ENCODE measurements around the gene CA4. TPM values are rescaled to one million over a fixed set of nuclear protein-coding genes. Genes with fewer than 3 reads are reported as not detected.

Gene CA4
- total RNA-seq, 1 donor from 2014 or later: not detected

GRCh38 chr17:60160829-60161501, 11.2 kb downstream of the CA4 start:
- peaks cover 67% of the 10 kb centered on the region for H3K27me3 Mint-ChIP-seq (ENCODE audit: low read depth)
- no peak for TF ChIP-seq CTCF (IDR thresholded peaks at IDR 0.05; ENCODE audit: unreplicated experiment)
- H3K9me3 Mint-ChIP-seq: no peaks in the 10 kb centered on the region
- H3K4me1 Mint-ChIP-seq: peaks cover 8% of the 10 kb centered on the region
- H3K27ac Mint-ChIP-seq: no peak overlapping the region
- no peak for DNase-seq (ENCODE audit: low spot score in 2 of 2, unreplicated experiment in 2 of 2)
- H3K36me3 Mint-ChIP-seq: no peaks in the 10 kb centered on the region
- no peak overlapping the region for H3K4me3 Mint-ChIP-seq

GRCh38 chr17:60161598-60162330, 12.0 kb downstream of the CA4 start:
- H3K36me3 Mint-ChIP-seq: no peaks in the 10 kb centered on the region
- DNase-seq (ENCODE audit: low spot score in 2 of 2, unreplicated experiment in 2 of 2): no peak
- peaks cover 61% of the 10 kb centered on the region for H3K27me3 Mint-ChIP-seq (ENCODE audit: low read depth)
- no peak overlapping the region for H3K27ac Mint-ChIP-seq
- no peak for TF ChIP-seq CTCF (IDR thresholded peaks at IDR 0.05; ENCODE audit: unreplicated experiment)
- H3K4me3 Mint-ChIP-seq: no peak overlapping the region
- peaks cover 8% of the 10 kb centered on the region for H3K4me1 Mint-ChIP-seq
- no peaks in the 10 kb centered on the region for H3K9me3 Mint-ChIP-seq

GRCh38 chr17:60163108-60163784, 13.5 kb downstream of the CA4 start:
- H3K4me1 Mint-ChIP-seq: peaks cover 8% of the 10 kb centered on the region
- no peak overlapping the region for H3K27ac Mint-ChIP-seq
- TF ChIP-seq CTCF (IDR thresholded peaks at IDR 0.05; ENCODE audit: unreplicated experiment): no peak
- no peaks in the 10 kb centered on the region for H3K9me3 Mint-ChIP-seq
- peaks cover 55% of the 10 kb centered on the region for H3K27me3 Mint-ChIP-seq (ENCODE audit: low read depth)
- H3K36me3 Mint-ChIP-seq: no peaks in the 10 kb centered on the region
- DNase-seq (ENCODE audit: low spot score in 2 of 2, unreplicated experiment in 2 of 2): no peak
- H3K4me3 Mint-ChIP-seq: no peak overlapping the region

DNA sequence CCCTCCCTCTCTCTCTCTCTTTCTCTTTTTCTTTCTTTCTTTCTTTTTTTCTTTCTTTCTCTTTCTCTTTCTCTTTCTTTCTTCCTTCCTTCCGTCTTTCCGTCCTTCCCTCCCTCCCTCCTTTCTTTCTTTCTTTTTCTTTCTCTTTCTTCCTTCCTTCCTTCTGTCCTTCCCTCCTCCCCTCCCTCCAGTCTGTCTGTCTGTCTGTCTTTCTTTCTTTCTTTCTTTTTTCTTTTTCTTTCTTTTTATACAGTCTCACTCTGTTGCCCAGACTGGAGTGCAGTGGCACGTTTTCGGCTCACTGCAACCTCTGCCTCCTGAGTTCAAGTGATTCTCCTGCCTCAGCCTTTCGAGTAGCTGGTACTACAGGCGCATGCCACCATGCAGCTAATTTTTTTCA, 14.4 kb downstream of the CA4 start:
- Mint-ChIP-seq H3K9me3 (no peaks in the 10 kb centered on the region), H3K4me1 (peaks cover 6% of the 10 kb centered on the region), H3K27me3 (ENCODE audit: low read depth) (peaks cover 46% of the 10 kb centered on the region), H3K36me3 (no peaks in the 10 kb centered on the region), H3K27ac (no peak overlapping the region), H3K4me3 (no peak overlapping the region)
- no peak for TF ChIP-seq CTCF (IDR thresholded peaks at IDR 0.05; ENCODE audit: unreplicated experiment)
- no peak for DNase-seq (ENCODE audit: low spot score in 2 of 2, unreplicated experiment in 2 of 2)

DNA sequence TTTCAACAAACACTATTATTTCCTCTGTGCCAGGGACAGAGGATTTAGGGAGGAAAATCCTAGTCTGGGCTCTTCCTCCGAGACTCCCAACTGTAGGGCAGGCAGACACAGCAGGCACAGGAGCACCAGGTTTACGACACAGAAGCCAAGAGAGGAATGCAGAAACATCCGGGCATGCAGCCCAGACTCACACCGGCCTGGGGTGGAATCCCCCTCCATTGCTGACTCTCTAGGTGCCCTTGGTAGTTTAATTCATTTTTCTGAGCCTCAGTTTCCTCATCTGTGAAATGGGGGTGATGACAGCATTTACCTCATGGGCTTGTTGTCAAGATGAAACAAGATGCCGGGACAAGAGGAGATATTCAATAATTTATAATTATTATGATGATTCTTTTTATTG, 14.9 kb downstream of the CA4 start:
- no peak for DNase-seq (ENCODE audit: low spot score in 2 of 2, unreplicated experiment in 2 of 2)
- Mint-ChIP-seq H3K4me1 (peaks cover 6% of the 10 kb centered on the region), H3K27ac (no peak overlapping the region), H3K4me3 (no peak overlapping the region), H3K9me3 (no peaks in the 10 kb centered on the region), H3K36me3 (no peaks in the 10 kb centered on the region), H3K27me3 (ENCODE audit: low read depth) (peaks cover 42% of the 10 kb centered on the region)
- TF ChIP-seq CTCF (IDR thresholded peaks at IDR 0.05; ENCODE audit: unreplicated experiment): no peak

Measured in mesothelial cell of epicardium (in vitro differentiated cells).